NT2/D1 (cell line): ENCODE measurements around the gene OR6C75.

ENCODE experiments used
- SUZ12 ChIP-seq: IDR thresholded peaks from 2 replicates; pipeline ENCODE4 v1.6.1; 2011; ENCODE audit not compliant: insufficient read length, insufficient read depth; ENCODE audit errors: extremely low read depth
- YY1 ChIP-seq: IDR thresholded peaks from 2 replicates; pipeline ENCODE4 v1.6.1; 2011; ENCODE audit not compliant: insufficient read length, insufficient read depth
- ZNF274 ChIP-seq: IDR thresholded peaks from 2 replicates; pipeline ENCODE4 v1.6.1; 2011; ENCODE audit warnings: mild to moderate bottlenecking, low read depth, low read length

DNA sequence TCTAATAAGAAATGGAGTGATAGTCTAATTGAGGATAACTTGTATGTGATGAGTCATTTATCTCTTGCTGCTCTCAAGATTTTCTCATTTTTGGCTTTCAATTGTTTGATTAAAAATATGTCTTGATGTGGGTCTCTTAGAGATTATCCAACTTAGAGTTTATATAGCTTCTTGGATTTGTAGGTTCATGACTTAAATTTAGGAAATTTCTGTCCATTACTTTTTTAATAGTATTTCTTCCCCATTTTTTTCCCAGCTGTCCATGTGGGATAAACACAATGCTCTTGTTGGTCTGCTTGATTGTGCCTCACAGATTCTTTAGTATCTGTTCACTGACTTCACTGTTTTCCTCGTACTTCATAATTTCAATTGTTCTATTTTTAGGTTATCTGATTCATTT lies 45.1 kb downstream of the OR6C75 start:
- no peak for TF ChIP-seq SUZ12
- no peak for TF ChIP-seq YY1
- TF ChIP-seq ZNF274 = no peak
